HG03175 (cell line): ENCODE results near the gene GAS2.
"Not testable (repeated sequence)": the region's sequence is repeated elsewhere in the genome, so short reads cannot be mapped to it uniquely, and the experiment has no call there.

Source experiments
- ATAC-seq: cut with Tn5 transposase; IDR thresholded peaks from one replicate; pipeline ENCODE4 v1.9.1; 2021; ENCODE audit warnings: mild to moderate bottlenecking, moderate library complexity; ENCODE audit not compliant: unreplicated experiment

GAS2 gene

GRCh38 chr11:22666325-22666687 lies at the start of gene GAS2:
Gene GAS2 (plus strand): TSS chr11:22666611. CDS start chr11:22674870, 8,259 bp downstream.
- peak; percentile 15 for ATAC-seq

GRCh38 chr11:22617868-22618267 lies 48.5 kb upstream of the GAS2 start:
- no peak for ATAC-seq

- peak; percentile 55 for ATAC-seq
Measured at GRCh38 chr11:22624742-22625447, 41.5 kb upstream of the GAS2 start.

GRCh38 chr11:22625448-22626287 lies 40.7 kb upstream of the GAS2 start, which contains the start of gene FANCF:
Gene FANCF (minus strand): TSS chr11:22625823. CDS start chr11:22625810, 13 bp downstream.
- ATAC-seq = peak; percentile 96

- ATAC-seq = no peak
Measured at GRCh38 chr11:22626573-22627239, 39.7 kb upstream of the GAS2 start.

GRCh38 chr11:22627421-22627820 lies 39.0 kb upstream of the GAS2 start:
- no peak for ATAC-seq

- ATAC-seq = no peak
Measured at GRCh38 chr11:22633354-22633902, 33.0 kb upstream of the GAS2 start.

GRCh38 chr11:22634897-22635629 lies 31.3 kb upstream of the GAS2 start:
- ATAC-seq = no peak

GRCh38 chr11:22635689-22636088 lies 30.7 kb upstream of the GAS2 start:
- no peak for ATAC-seq

- ATAC-seq = no peak
Measured at GRCh38 chr11:22640862-22641261, 25.5 kb upstream of the GAS2 start.

GRCh38 chr11:22641559-22641958 lies 24.9 kb upstream of the GAS2 start:
- no peak for ATAC-seq

- not testable (repeated sequence) for ATAC-seq
Measured at GRCh38 chr11:22652346-22652745, 14.1 kb upstream of the GAS2 start.

GRCh38 chr11:22656130-22656529 lies 10.3 kb upstream of the GAS2 start:
- no peak for ATAC-seq

- ATAC-seq = peak; percentile 90
Measured at GRCh38 chr11:22657101-22657694, 9.2 kb upstream of the GAS2 start.

- ATAC-seq = no peak
Measured at GRCh38 chr11:22659783-22660182, 6.6 kb upstream of the GAS2 start.

- ATAC-seq = peak; percentile 65
Measured at GRCh38 chr11:22666688-22667439, 453 bp downstream of the GAS2 start.

GRCh38 chr11:22668005-22668796 lies 1.8 kb downstream of the GAS2 start:
- peak; percentile 33 for ATAC-seq

GRCh38 chr11:22669368-22669767 lies 3.0 kb downstream of the GAS2 start:
- no peak for ATAC-seq

- peak; percentile 35 for ATAC-seq
Measured at GRCh38 chr11:22670830-22671229, 4.4 kb downstream of the GAS2 start.
